ENCODE results near the gene RNF7. TPM values are rescaled to one million over a fixed set of nuclear protein-coding genes. Genes with fewer than 3 reads are reported as not detected.

RNF7 gene
- total RNA-seq, 1 donor = 48.1 TPM

GRCh38 chr3:141789281-141789680 lies 51.2 kb downstream of the RNF7 start:
- H3K27ac ChIP-seq (ENCODE audit: low read depth, low read length) = no peak overlapping the region
- no peak for TF ChIP-seq CTCF (IDR thresholded peaks at IDR 0.05; ENCODE audit: extremely low read depth, low read depth, low read length)
- H3K4me1 ChIP-seq (ENCODE audit: insufficient read depth, low read length) = no peaks in the 10 kb centered on the region
- H2AFZ ChIP-seq (ENCODE audit: low read length) = no peak overlapping the region
- H3K79me2 ChIP-seq (ENCODE audit: insufficient read depth, low read length) = no peaks in the 10 kb centered on the region
- DNase-seq (ENCODE audit: insufficient read length, low spot score, missing footprints) = no peak
- H3K4me3 ChIP-seq (ENCODE audit: insufficient read depth, low read length) = no peak overlapping the region
- H3K9me3 ChIP-seq (ENCODE audit: low read depth, low read length) = no peaks in the 10 kb centered on the region
- no peaks in the 10 kb centered on the region for H3K27me3 ChIP-seq (ENCODE audit: insufficient read depth, low read length)
- H3K36me3 ChIP-seq (ENCODE audit: insufficient read depth, low read length) = no peaks in the 10 kb centered on the region
- no peaks in the 10 kb centered on the region for H4K20me1 ChIP-seq (ENCODE audit: insufficient read depth, low read length)
- no peak overlapping the region for H3K4me2 ChIP-seq (ENCODE audit: insufficient read depth, low read length)

- H3K36me3 ChIP-seq (ENCODE audit: insufficient read depth, low read length) = no peaks in the 10 kb centered on the region
- DNase-seq (ENCODE audit: insufficient read length, low spot score, missing footprints) = no peak
- H3K27me3 ChIP-seq (ENCODE audit: insufficient read depth, low read length) = no peaks in the 10 kb centered on the region
- H3K4me2 ChIP-seq (ENCODE audit: insufficient read depth, low read length) = no peak overlapping the region
- H3K79me2 ChIP-seq (ENCODE audit: insufficient read depth, low read length) = no peaks in the 10 kb centered on the region
- H3K4me1 ChIP-seq (ENCODE audit: insufficient read depth, low read length) = no peaks in the 10 kb centered on the region
- H3K9me3 ChIP-seq (ENCODE audit: low read depth, low read length) = no peaks in the 10 kb centered on the region
- TF ChIP-seq CTCF (IDR thresholded peaks at IDR 0.05; ENCODE audit: extremely low read depth, low read depth, low read length) = no peak
- no peaks in the 10 kb centered on the region for H4K20me1 ChIP-seq (ENCODE audit: insufficient read depth, low read length)
- no peak overlapping the region for H3K27ac ChIP-seq (ENCODE audit: low read depth, low read length)
- H3K4me3 ChIP-seq (ENCODE audit: insufficient read depth, low read length) = no peak overlapping the region
- H2AFZ ChIP-seq (ENCODE audit: low read length) = no peak overlapping the region
Observed at GRCh38 chr3:141790171-141790570, 52.1 kb downstream of the RNF7 start.

GRCh38 chr3:141792495-141792894 lies 54.4 kb downstream of the RNF7 start:
- no peak for TF ChIP-seq CTCF (IDR thresholded peaks at IDR 0.05; ENCODE audit: extremely low read depth, low read depth, low read length)
- H3K4me3 ChIP-seq (ENCODE audit: insufficient read depth, low read length) = no peak overlapping the region
- no peak for DNase-seq (ENCODE audit: insufficient read length, low spot score, missing footprints)
- no peaks in the 10 kb centered on the region for H3K9me3 ChIP-seq (ENCODE audit: low read depth, low read length)
- H3K27me3 ChIP-seq (ENCODE audit: insufficient read depth, low read length) = no peaks in the 10 kb centered on the region
- no peaks in the 10 kb centered on the region for H3K79me2 ChIP-seq (ENCODE audit: insufficient read depth, low read length)
- no peak overlapping the region for H2AFZ ChIP-seq (ENCODE audit: low read length)
- peaks cover 3% of the 10 kb centered on the region for H3K4me1 ChIP-seq (ENCODE audit: insufficient read depth, low read length)
- H4K20me1 ChIP-seq (ENCODE audit: insufficient read depth, low read length) = no peaks in the 10 kb centered on the region
- no peak overlapping the region for H3K27ac ChIP-seq (ENCODE audit: low read depth, low read length)
- no peak overlapping the region for H3K4me2 ChIP-seq (ENCODE audit: insufficient read depth, low read length)
- no peaks in the 10 kb centered on the region for H3K36me3 ChIP-seq (ENCODE audit: insufficient read depth, low read length)

- Histone ChIP-seq H4K20me1 (ENCODE audit: insufficient read depth, low read length) (no peaks in the 10 kb centered on the region), H3K4me1 (ENCODE audit: insufficient read depth, low read length) (peaks cover 3% of the 10 kb centered on the region), H3K27ac (ENCODE audit: low read depth, low read length) (no peak overlapping the region), H3K79me2 (ENCODE audit: insufficient read depth, low read length) (no peaks in the 10 kb centered on the region), H3K4me3 (ENCODE audit: insufficient read depth, low read length) (no peak overlapping the region), H3K4me2 (ENCODE audit: insufficient read depth, low read length) (no peak overlapping the region), H3K9me3 (ENCODE audit: low read depth, low read length) (no peaks in the 10 kb centered on the region), H3K36me3 (ENCODE audit: insufficient read depth, low read length) (no peaks in the 10 kb centered on the region), H2AFZ (ENCODE audit: low read length) (no peak overlapping the region), H3K27me3 (ENCODE audit: insufficient read depth, low read length) (no peaks in the 10 kb centered on the region)
- DNase-seq (ENCODE audit: insufficient read length, low spot score, missing footprints) = no peak
- TF ChIP-seq CTCF (IDR thresholded peaks at IDR 0.05; ENCODE audit: extremely low read depth, low read depth, low read length) = no peak
Observed at GRCh38 chr3:141793476-141794260, 55.6 kb downstream of the RNF7 start.

Measured in osteoblast (primary cell).